GM21576 (cell line): ENCODE results near the gene RANBP17.
"Not testable (repeated sequence)": the region's sequence is repeated elsewhere in the genome, so short reads cannot be mapped to it uniquely, and the experiment has no call there.

ENCODE experiments used
- ATAC-seq: cut with Tn5 transposase; IDR thresholded peaks from one replicate; pipeline ENCODE4 v1.9.1; 2021; ENCODE audit warnings: mild to moderate bottlenecking, moderate library complexity; ENCODE audit not compliant: unreplicated experiment

RANBP17 gene

GRCh38 chr5:170865622-170866021 is 3.8 kb downstream of the RANBP17 start:
- no peak for ATAC-seq

- no peak for ATAC-seq
Measured at GRCh38 chr5:170867825-170868224, 6.0 kb downstream of the RANBP17 start.

GRCh38 chr5:170870390-170870789 is 8.6 kb downstream of the RANBP17 start:
- not testable (repeated sequence) for ATAC-seq

- ATAC-seq = no peak
Measured at GRCh38 chr5:170874017-170874416, 12.2 kb downstream of the RANBP17 start.

- no peak for ATAC-seq
Measured at GRCh38 chr5:170875811-170876210, 14.0 kb downstream of the RANBP17 start.

- no peak for ATAC-seq
Measured at GRCh38 chr5:170880084-170880483, 18.3 kb downstream of the RANBP17 start.

GRCh38 chr5:170882345-170882744 is 20.5 kb downstream of the RANBP17 start:
- ATAC-seq = no peak

- ATAC-seq = no peak
Measured at GRCh38 chr5:170885256-170885655, 23.4 kb downstream of the RANBP17 start.

- ATAC-seq = no peak
Measured at GRCh38 chr5:170885809-170886208, 24.0 kb downstream of the RANBP17 start.

- no peak for ATAC-seq
Measured at GRCh38 chr5:170886210-170886894, 24.5 kb downstream of the RANBP17 start.

GRCh38 chr5:170892196-170892595 is 30.4 kb downstream of the RANBP17 start:
- no peak for ATAC-seq

- no peak for ATAC-seq
Measured at GRCh38 chr5:170894665-170895064, 32.8 kb downstream of the RANBP17 start.

GRCh38 chr5:170896779-170897178 is 35.0 kb downstream of the RANBP17 start:
- ATAC-seq = no peak

GRCh38 chr5:170903075-170903474 is 41.3 kb downstream of the RANBP17 start:
- no peak for ATAC-seq

- ATAC-seq = no peak
Measured at GRCh38 chr5:170907758-170908157, 45.9 kb downstream of the RANBP17 start.

GRCh38 chr5:170913573-170913972 is 51.8 kb downstream of the RANBP17 start:
- ATAC-seq = no peak

GRCh38 chr5:170917113-170917512 is 55.3 kb downstream of the RANBP17 start:
- no peak for ATAC-seq

GRCh38 chr5:170920196-170920595 is 58.4 kb downstream of the RANBP17 start:
- ATAC-seq = no peak

- ATAC-seq = not testable (repeated sequence)
Measured at GRCh38 chr5:170922331-170922730, 60.5 kb downstream of the RANBP17 start.

- ATAC-seq = no peak
Measured at GRCh38 chr5:170923910-170924620, 62.2 kb downstream of the RANBP17 start.

GRCh38 chr5:170935534-170936218 is 73.9 kb downstream of the RANBP17 start:
- not testable (repeated sequence) for ATAC-seq

- ATAC-seq = no peak
Measured at GRCh38 chr5:170937072-170937471, 75.3 kb downstream of the RANBP17 start.
